HUDEP-2 (cell line): ENCODE data around the gene TMEM255B.
A peak's percentile ranks its signal among the peaks of the same experiment; 100 is the strongest.
"Not testable (repeated sequence)": the region's sequence is repeated elsewhere in the genome, so short reads cannot be mapped to it uniquely, and the experiment has no call there.

Source experiments
- DNase-seq, 76 experiments: peaks; one replicate each; lab custom pipeline; 2025; ENCODE audit not compliant: unreplicated experiment in 76 of 76; lab: John Stamatoyannopoulos, UW

TMEM255B gene

DNA sequence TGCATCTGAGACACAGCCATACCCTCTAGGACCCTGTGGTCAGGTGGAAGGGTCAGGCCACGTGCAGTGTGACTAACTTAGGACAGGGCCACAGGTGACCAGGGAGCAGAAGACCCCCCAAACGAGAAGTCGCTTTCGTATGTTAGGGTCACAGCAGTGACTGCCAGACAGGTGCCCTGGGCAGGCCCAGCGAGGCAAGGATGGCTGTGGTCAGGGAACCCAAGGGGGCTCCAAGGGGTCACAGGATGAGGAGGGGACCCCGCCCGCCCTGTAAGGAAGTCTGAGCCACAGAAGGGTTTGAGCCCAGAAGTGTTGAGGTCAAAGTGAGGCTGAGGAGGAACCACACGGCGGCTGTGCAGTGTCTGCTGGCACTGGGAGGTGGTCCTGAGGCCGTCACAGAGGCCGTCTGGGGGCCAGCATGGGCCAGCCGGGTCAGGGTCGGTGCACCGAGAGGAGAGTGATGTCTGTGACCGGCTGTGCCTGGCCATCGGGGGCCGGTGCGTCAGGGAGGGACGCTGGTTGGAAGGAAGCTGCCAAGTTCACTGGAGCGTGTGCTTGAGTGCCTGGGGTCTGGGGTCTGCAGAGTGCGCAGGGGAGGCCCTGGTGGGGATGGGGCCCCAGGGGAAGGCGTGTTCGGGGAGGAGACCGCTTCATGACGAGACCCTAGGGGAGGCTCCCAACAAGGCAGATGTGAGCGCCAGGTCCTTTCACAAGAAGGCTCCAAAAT, 24.8 kb upstream of the TMEM255B start:
- no peak for DNase-seq

DNA sequence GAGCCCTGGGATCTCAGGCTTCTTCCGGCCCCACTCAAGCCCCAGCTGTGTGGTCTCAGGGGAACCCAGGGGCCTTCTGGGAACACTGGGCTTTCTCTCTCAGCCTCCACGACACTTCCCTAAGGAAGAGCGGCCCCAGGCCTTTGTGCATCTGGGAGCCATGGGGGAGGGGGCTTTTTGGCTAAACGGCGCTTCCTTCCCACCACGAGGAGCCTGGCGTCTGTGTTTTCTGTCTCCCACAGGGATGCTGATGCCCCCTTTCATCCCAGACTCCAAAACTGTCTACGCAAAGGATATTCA, 24.2 kb upstream of the TMEM255B start:
- DNase-seq: no peak

DNA sequence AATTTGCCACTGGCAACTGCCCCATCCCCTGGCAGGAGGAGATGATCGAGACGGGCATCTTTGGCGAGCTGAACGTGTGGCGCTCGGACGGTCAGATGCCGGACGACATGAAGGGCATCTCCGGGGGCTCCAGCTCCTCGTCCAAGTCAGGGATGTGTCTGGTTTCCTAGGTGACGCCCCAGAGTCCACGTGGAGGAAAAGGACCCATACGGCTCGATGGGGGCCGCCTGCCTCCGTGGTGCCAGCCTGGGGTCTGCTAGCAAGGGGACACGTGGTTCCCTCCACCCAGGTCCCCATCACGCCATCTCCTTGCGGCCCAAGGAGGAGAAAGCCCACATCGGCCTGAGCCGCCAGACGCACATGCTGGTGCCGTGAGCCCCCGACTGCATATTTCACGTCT, 23.8 kb upstream of the TMEM255B start:
- no peak for DNase-seq

DNA sequence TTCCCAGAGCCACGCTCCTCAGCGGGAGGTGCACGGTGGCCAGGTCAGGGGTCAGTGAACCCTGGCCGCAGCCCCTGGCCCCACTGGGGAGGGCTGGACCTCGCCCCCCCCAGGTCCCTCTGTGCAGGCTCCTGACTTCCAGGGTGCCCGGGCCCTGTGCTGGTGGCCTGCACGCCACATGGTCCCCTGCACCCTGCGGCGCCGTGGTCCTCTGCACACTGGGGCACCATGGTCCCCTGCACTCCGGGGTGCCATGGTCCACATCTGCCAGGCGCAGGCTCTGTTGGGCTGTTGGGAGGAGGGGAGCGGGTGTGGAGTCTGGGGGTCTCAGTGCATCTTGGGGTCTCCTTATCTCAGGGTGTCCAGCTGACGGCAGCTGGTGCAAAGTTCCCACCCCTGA, 23.3 kb upstream of the TMEM255B start:
- no peak for DNase-seq

DNA sequence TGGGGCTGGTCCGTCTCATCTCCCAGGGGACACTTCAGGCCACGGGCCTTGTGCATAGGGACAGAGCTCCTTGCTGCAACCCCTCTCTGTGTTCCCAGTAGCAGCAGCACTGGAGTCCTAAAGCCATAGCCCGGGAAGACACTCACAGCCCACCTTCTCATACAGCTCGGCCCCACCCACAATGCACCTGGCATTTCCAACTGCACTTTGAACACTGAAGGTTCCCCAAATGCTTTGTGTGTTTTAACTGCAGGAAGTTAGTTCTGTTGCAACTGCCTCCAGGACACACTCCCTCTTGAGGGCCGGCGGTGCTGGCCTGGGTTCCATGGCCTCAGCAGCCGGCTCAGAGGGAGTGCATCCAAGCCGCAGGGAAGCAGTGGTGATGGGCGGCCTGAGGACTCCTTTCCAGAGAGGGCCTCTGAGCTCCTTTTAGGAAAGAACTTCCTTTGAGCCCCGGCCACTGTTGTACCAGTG, 22.7 kb upstream of the TMEM255B start:
- no peak for DNase-seq

DNA sequence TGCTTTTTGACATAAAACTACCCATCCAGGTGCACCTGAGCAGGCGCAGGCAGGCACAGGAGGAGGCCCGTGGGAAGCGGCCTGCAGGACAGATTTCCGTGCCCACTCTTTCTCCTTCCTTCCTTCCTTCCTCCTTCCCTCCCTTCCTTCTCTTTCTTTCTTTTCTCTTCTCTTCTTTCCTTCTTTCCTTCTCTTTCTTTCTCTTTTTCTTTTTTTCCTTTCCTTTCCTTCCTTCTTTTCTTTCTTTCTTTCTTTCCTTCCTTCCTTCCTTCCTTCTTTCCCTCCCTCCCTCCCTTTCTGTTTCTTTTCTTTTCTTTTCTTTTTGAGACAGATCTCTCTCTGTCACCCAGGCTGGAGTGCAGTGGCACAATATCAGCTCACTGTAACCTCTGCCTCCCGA, 21.2 kb upstream of the TMEM255B start:
- no peak for DNase-seq

DNA sequence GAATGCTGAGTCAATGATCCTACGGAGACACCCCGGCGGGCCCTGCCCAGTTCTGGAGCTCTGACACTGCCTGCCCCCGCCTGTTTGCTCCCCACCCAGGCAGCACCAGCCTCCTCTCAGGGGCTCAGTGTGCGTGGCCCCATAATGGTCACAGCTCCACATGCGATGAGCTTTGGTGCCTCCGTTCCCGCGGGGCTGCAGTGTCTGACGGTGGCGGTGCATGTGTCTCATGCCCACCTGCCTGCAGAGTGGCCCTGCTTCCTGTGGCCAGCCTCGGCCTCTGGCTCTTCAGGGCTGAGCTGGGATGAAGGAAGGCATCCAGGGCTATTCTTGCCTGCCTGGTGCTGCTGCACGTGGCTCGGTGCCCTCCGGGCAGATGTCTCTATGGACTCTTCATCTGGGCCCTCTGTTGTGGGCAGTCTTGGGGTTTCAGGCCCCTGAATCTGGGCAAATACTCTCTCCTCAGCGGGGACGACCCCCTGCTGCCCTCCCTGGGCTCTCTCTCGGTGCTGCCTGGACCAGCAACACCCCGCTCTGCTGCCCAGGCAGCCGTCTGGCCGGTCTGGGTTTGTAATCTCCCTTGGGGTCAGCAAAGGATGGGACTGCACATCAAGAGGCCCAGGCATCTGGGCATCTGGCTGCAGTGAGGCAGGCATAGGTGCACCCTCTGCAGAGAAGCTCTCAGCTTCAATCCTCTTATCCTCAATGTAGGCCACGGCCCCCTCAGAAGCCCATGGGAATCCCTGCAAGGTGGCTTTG, 19.3 kb upstream of the TMEM255B start:
- no peak for DNase-seq

DNA sequence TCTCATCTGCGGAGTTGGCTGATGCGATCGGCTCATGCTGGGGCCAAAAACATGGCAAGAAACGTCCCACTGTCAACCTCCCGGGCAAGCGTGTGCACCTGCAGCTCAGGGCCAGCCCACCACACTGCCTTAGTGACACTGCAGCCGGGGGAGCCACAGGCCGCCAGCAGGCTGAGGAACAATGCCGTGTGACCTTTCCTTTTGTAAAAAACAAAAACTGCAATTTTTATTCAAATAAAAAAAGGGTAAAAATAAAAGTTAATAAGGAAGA, 18.8 kb upstream of the TMEM255B start:
- DNase-seq: no peak

DNA sequence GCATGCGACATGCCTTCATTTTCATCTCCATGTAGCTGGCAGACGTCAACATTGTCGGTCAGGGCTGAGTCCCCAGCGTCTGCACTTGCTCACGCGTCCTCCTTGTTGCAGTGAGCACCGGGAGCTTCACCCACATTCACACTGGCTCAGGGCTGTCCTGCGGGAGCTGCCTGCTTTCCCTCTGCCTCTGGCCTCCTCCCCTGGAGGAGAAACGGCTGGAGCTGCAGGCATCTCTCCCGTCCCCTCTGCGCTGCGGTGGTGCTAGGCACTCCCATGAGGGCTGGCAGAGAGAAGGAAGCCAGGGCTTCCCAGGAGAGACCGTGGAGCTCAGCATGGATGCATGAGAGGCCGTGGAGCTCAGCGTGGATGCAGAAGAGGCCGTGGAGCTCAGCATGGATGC, 18.4 kb upstream of the TMEM255B start:
- no peak for DNase-seq

DNA sequence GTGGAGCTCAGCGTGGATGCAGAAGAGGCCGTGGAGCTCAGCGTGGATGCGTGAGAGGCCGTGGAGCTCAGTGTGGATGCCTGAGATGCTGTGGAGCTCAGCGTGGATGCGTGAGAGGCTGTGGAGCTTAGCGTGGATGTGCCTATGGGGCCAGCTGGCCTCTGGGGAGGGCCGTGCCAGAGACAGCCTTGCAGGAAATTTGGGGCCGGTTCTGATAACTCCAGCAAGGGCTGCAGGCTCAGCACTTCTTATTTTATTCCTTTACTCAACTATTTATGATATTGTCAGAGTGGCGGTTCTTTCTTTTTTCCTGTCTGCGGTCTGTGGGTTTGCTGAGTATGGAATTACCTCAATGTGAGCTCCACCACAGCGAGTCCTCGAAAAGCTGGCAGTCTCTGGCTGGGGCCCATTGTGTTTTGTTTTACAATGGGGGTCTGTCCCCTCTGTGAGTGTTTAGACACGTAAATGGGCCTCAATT, 17.8 kb upstream of the TMEM255B start:
- no peak for DNase-seq

DNA sequence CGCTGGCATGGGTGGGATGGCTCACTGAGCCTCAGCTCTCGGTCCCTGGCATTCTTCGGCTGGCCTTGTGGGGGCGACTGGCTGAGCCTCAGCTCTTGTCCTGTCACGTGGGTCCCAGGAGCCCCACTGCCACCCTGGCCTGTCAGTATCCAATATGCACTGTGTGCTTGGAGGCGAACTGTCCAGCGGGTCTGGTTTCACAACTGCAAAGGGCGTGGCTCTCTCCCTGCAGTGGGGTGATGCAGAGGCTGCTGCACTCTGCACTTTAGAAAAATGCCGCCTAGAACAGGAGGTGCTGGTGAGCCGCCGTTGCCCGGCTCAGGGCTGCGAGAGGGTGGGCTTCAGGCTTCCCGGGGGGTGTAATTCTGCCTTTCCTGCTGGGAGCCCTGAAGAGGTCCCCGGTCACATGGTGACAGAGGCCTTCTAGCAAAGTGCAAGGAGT, 17.0 kb upstream of the TMEM255B start:
- peak in 8 of 76 experiments; percentile 3 to 24 (median 14) for DNase-seq

DNA sequence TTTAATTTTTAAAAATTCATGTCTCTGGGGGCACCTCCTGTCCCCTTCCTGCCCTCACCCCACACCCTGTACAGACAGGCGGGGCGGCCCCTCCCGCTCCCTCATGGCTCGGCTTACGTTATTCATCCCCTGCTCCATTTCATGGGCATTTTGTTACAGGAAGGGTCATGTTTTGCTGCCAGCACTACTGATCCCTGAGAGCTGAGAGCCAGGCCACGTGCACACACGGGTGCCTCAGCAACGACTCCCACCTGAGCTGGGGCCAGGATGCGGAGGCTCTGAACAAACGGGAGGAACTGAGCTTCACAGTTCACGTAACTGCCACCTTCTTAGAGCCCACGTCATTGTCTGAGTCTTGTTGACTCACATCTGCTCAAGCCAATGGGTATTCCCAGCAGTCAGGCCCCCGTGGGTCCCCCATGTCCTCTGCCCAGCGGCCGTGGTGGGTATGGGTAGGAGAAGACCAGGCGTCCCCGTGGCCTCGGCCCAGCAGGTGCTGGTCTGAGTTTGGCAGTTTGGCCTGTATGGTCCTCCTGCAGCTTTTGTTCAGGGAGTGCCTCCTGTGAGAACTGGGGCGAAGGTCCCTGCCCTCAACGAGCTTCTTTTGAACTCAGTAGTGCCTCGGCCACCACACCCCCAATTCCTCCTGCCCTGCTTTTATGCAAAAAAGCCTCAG, 16.4 kb upstream of the TMEM255B start:
- DNase-seq: no peak

DNA sequence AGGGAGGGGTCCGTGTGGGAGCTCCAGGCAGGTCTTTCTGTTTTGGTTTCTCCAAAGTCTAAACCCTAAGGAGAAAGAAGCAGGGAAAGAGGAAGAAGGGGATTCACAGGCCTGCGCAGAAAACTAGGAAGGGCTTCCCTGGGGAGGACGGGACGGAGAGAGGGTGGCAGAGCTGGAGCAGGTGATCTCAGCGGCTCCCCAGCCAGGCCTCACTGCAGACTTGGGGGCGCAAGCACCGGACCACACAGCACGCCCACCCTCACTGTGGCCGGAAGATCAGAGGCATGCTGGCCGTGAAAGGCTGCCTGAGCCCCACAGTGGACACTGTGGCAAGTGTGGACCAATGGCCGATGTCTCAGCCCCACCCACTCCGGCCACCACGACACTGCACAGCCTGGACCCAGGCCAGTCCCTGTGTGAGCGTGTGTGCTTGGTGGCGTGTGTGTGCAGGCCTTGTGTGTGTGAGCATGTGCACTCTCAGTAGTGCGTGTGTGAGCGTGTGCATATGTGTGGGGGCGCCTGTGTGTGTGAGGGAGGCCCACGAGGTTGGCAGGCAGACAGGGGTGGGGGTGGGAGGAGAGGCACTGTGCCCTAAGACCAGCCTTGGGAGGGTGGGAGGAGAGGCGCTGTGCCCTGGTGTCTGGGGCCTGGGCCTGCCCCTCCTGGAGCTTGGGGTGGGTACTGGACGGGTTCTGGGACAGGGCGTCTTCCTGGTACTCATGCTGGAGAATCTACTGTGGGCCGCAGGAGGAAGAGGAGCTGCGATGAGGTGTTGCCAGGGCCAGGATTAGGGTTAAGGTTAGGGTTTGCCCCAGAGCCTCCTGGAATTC, 15.4 kb upstream of the TMEM255B start:
- no peak for DNase-seq

DNA sequence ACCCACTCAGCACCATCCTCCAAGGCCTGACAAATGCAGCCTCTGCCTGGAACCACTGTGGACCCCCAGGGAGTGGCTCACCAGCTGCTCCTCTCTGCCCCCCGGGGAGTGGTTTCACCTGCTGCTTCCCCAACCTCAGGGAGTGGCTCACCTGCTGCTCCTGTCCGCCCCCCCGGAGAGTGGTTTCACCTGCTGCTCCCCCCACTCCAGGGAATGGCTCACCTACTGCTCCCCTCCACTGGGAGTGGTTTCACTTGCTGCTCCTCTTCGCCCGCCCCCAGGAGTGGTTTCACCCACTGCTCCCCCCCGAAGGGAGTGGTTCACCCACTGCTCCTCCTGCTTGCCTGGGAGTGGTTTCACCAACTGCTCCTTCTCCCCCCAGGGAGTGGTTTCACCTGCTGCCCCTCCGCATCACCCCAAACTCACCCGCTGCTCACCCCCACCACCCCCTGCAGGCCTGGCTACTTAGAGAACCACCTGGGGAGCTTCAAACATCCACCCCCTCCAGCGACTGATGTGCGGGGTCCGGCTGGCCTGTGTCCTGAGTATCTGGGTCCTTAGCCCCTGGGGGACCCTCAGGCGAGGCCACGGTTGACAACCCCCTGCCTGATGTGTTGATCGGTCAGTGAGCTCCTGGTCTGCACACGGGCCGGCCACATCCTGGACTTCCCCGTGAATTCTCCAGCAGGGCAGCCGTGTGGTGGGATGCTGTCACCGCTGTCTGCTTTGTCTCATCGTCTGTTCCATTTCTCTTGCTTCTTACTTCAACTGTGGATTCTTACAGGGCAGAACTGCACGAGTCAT, 14.6 kb upstream of the TMEM255B start:
- DNase-seq: no peak

DNA sequence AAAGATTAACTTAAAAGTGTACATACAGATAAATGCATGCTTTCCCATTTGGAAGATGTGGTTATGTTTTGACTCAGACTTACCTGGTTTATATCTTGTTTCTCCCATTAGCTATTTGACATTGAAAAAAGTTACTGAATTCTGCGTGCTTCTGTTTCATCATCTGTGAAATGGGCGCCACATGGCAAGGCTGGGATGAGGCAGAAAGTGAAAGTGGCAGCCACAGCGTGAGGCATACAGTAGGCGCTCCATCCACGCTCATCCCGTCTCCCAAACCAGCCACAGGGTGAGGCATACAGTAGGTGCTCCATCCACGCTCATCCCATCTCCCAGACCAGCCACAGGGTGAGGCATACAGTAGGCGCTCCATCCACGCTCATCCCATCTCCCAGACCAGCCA, 14.0 kb upstream of the TMEM255B start:
- DNase-seq: no peak

DNA sequence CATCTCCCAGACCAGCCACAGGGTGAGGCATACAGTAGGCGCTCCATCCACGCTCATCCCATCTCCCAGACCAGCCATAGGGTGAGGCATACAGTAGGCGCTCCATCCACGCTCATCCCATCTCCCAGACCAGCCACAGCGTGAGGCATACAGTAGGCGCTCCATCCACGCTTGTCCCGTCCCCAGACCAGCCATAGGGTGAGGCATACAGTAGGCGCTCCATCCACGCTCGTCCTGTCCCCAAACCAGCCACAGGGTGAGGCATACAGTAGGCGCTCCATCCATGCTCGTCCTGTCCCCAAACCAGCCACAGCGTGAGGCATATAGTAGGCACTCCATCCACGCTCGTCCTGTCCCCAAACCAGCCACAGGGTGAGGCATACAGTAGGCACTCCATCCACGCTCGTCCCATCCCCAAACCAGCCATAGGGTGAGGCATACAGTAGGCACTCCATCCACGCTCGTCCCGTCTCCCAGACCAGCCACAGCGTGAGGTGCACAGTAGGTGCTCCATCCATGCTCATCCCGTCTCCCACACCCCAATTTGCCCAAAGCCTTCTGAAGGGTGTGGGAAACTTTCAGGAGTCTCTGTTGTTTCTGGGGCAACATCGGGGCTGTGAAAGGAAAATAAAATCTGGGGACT, 13.4 kb upstream of the TMEM255B start:
- DNase-seq: not testable (repeated sequence)

DNA sequence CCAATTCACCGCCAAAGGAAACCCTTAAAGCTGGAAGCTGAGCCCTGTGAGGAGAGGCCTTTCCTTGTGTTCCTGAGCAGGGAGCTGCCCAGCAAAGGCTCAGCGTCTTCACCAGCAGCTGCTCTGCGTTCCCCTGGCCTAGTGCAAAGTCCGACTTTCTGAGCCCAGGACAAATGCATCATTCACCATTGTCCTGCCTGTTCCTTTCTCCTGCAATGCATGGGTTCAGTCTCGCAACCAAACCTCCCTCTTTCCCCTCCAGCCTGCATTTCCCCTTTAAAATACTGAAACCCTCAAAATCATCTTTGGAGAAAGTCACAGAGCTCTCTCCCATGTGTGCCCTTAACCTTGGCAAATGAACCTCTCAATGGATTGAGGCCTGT, 12.9 kb upstream of the TMEM255B start:
- DNase-seq: no peak

DNA sequence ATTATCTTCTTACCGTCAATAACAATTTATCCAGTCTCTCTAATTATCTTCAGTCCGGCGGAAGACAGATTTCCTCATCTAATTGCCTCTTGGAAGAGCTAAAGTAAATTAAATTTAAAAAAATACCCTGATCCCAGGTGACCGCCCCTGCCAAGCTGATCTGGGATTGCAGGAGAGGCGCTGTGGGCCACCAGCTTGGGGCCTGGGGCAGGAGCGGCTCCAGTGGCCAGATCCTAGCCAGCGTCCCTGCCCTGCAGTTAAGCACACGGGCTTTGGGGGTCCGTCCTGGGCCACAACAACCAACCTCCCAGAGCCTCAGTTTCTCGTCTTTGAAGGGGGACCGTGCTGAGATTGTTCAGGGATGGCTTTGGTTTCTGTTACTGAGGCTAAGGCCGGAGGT, 12.4 kb upstream of the TMEM255B start:
- no peak for DNase-seq

DNA sequence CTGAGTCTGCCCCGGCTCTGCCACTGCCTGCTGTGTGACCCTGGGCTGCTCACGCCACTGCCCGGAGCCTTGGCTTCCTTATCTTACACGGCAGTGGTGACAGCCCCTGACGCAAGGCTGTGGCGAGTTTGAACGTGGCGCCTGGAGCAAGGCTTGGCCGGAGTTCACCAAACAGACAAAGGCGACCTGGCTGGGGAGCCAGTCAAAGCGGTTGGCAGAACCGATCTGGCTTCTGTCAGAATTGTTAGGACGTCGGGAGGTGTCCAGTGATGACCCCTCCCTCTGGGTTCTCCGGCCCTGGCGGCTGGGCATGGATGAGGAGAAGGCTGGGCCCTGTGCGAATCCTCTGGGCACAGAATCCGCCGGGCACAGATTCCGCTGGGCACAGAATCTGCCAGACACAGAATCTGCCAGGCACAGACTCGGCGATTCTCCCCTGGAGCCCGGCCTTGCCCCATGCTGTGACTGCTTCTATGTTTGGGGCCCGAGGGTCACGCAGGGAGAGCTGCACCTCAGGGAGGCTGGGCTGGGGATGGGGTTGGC, 11.7 kb upstream of the TMEM255B start:
- DNase-seq: no peak
